ENCODE results near the gene FTO. TPM values are rescaled to one million over a fixed set of nuclear protein-coding genes. Genes with fewer than 3 reads are reported as not detected.

FTO gene
- polyA plus RNA-seq, 2 of the 4 experiments (the other 2 are of a cell fraction), result 48.7 to 101 TPM

DNA sequence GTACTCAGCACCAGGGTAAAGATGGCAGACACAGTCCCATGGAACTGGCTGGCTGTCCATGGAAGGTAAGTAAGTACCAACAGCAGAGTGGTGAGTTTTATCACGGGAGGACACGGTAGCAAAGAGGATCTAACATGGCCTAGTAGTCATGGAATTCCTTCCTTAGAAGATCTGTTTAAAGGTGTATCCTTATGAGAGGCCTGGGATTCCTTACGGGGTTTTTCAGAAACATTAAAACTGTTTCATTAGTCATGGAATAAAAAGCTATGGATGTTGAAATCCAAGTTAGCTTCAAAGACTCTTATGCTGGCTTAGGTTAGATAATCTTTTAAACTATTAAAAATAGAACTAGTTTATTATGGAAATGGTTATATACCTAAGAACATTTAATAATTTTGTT, 7.4 kb downstream of the FTO start:
- WGBS (ENCODE audit: missing lambda C conversion rate), result 92% methylated on average over 3 of the region's 3 CpGs
- CTCF ChIA-PET, result interaction anchor here (1.1 to 1.5 kb wide), 2 partner anchors 62 to 571 kb away, joined by 3 read pairs; no protein-coding TSS in a partner anchor
- POLR2A ChIA-PET, result no interaction called here
- no peak for TF ChIP-seq CBX2 (IDR thresholded peaks at IDR 0.05; ENCODE audit: borderline replicate concordance, low read depth)
- TF ChIP-seq ZSCAN20 (CRISPR knock-in tag; IDR thresholded peaks at IDR 0.05), result no peak
- TF ChIP-seq CEBPB (IDR thresholded peaks at IDR 0.05), result no peak
- no peak for TF ChIP-seq EHMT2 (IDR thresholded peaks at IDR 0.05; ENCODE audit: low read depth)
- no peak for TF ChIP-seq TP53 (CRISPR knock-in tag; IDR thresholded peaks at IDR 0.05)
- no peak for TF ChIP-seq ESRRA (IDR thresholded peaks at IDR 0.05; ENCODE audit: borderline replicate concordance, low read length)
- TF ChIP-seq MAZ (IDR thresholded peaks at IDR 0.05; ENCODE audit: borderline replicate concordance, low read depth, low read length), result no peak
- no peak for TF ChIP-seq KDM5A (IDR thresholded peaks at IDR 0.05)
- no peak for TF ChIP-seq HOXB13 (CRISPR knock-in tag; IDR thresholded peaks at IDR 0.05; ENCODE audit: low read depth)
- TF ChIP-seq, protein P1, sequence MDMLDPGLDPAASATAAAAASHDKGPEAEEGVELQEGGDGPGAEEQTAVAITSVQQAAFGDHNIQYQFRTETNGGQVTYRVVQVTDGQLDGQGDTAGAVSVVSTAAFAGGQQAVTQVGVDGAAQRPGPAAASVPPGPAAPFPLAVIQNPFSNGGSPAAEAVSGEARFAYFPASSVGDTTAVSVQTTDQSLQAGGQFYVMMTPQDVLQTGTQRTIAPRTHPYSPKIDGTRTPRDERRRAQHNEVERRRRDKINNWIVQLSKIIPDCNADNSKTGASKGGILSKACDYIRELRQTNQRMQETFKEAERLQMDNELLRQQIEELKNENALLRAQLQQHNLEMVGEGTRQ (IDR thresholded peaks at IDR 0.05), result no peak
- no peak for TF ChIP-seq JUNB (IDR thresholded peaks at IDR 0.05)
- TF ChIP-seq HEYL (CRISPR knock-in tag; IDR thresholded peaks at IDR 0.05), result no peak
- Histone ChIP-seq H3K4me1 (peaks cover 19% of the 10 kb centered on the region; the same call in 2 of the 3 replicates), H3K9me3 (no peaks in the 10 kb centered on the region), H3K27ac (no peak overlapping the region), H3K4me3 (no peak overlapping the region), H3K4me2 (no peak overlapping the region)
- DNase-seq (ENCODE audit: low read depth in 1 of 2, low spot score in 1 of 2) (no peak), ATAC-seq (no peak), FAIRE-seq (no peak)

DNA sequence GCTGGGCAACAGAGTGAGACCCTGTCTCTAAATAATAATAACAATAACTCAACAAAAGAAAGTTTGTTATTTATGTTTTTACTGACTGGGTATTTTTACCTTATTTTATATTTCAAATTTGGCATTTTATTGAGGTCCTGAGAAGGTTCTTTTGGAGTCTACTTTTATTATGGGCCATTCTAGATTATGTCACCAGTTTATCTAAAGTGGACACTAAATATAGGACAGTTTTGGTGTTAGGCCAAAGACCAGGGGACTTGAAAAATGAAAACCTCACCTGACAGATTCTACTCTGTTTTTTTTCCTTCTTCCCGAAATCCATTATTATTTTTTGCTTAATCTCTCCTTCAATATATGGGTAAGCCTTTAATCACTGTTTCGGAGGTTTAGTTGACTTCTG, 8.1 kb downstream of the FTO start:
- no peak for DNase-seq (ENCODE audit: low read depth in 1 of 2, low spot score in 1 of 2)
- 77% methylated on average over 2 of the region's 2 CpGs for WGBS (ENCODE audit: missing lambda C conversion rate)

DNA sequence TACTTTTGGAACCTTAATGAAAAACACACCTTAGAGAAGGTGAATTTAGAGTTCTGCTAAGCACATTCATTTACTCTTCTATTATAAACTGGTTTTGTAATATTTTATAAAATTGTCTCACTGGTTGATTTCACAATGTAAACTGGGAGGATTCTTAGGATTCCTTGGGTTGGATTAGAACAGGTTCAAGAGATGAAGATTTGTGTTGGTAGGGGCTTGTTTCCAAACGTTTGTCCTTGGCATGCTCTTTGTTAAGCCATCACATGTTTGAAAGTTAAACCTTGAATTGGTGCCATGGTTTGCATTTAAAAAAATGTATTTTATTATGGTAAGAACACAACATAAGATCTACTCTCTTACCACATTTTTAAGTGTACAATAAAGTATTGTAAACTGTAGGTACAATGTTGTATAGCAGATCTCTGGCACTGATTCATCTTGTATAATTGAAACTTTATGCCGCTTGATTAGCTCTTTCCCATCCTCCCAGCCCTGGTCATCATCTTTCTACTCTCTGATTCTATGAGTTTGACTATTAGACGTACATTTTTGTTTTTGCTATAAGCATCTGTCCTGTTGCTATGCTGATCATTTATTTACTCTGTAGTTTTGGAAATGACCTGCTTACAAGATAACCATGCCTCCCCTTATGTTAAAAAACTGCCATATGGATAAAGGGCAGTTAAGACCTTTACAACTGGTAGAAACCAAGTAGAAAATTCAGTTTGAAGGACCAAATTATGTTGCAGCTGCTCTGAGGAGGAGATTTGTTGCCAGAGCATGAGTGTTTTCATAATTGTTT, 9.6 kb downstream of the FTO start:
- 66% methylated on average over 3 of the region's 3 CpGs for WGBS (ENCODE audit: missing lambda C conversion rate)
- H3K4me3 ChIP-seq, result no peak overlapping the region
- FAIRE-seq (no peak), ATAC-seq (no peak), DNase-seq (ENCODE audit: low read depth in 1 of 2, low spot score in 1 of 2) (no peak)
- no peaks in the 10 kb centered on the region for H3K9me3 ChIP-seq
- ChIA-PET CTCF (interaction anchor here (1.8 kb wide), 1 partner anchor 30 kb away, joined by 4 read pairs; no protein-coding TSS in a partner anchor), POLR2A (no interaction called here)
- TF ChIP-seq, protein P2, sequence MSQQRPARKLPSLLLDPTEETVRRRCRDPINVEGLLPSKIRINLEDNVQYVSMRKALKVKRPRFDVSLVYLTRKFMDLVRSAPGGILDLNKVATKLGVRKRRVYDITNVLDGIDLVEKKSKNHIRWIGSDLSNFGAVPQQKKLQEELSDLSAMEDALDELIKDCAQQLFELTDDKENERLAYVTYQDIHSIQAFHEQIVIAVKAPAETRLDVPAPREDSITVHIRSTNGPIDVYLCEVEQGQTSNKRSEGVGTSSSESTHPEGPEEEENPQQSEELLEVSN (IDR thresholded peaks at IDR 0.05; ENCODE audit: borderline replicate concordance, low read depth), result no peak
- TF ChIP-seq TP53 (CRISPR knock-in tag; IDR thresholded peaks at IDR 0.05) (no peak), KDM5A (IDR thresholded peaks at IDR 0.05) (no peak), GATA3 (IDR thresholded peaks at IDR 0.05; ENCODE audit: borderline replicate concordance) (no peak), ZNF302 (CRISPR knock-in tag; IDR thresholded peaks at IDR 0.05) (no peak), NPAS2 (CRISPR knock-in tag; IDR thresholded peaks at IDR 0.05; ENCODE audit: borderline replicate concordance) (no peak), RAD21 (conservative IDR thresholded peaks at IDR 0.05 in 1 of 2, IDR thresholded peaks at IDR 0.05 in 1 of 2) (no peak), FOXS1 (CRISPR knock-in tag; IDR thresholded peaks at IDR 0.05) (no peak), SMC3 (IDR thresholded peaks at IDR 0.05) (no peak), ZC3H11A (IDR thresholded peaks at IDR 0.05) (no peak), CHD4 (IDR thresholded peaks at IDR 0.05; ENCODE audit: borderline replicate concordance) (no peak), CBX2 (IDR thresholded peaks at IDR 0.05; ENCODE audit: borderline replicate concordance, low read depth) (no peak)
- TF ChIP-seq, protein P3, sequence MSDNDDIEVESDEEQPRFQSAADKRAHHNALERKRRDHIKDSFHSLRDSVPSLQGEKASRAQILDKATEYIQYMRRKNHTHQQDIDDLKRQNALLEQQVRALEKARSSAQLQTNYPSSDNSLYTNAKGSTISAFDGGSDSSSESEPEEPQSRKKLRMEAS (IDR thresholded peaks at IDR 0.05), result no peak
- peaks cover 15% of the 10 kb centered on the region; the same call in 2 of the 3 replicates for H3K4me1 ChIP-seq
- H3K27ac ChIP-seq, result no peak overlapping the region
- no peak overlapping the region for H3K4me2 ChIP-seq

More for the DNA sequence above, 8.1 kb downstream of the FTO start:
- FAIRE-seq (no peak), ATAC-seq (no peak)
- peaks cover 19% of the 10 kb centered on the region; the same call in 2 of the 3 replicates for H3K4me1 ChIP-seq
- no peaks in the 10 kb centered on the region for H3K9me3 ChIP-seq
- no peak overlapping the region for H3K4me3 ChIP-seq
- TF ChIP-seq, protein P4, sequence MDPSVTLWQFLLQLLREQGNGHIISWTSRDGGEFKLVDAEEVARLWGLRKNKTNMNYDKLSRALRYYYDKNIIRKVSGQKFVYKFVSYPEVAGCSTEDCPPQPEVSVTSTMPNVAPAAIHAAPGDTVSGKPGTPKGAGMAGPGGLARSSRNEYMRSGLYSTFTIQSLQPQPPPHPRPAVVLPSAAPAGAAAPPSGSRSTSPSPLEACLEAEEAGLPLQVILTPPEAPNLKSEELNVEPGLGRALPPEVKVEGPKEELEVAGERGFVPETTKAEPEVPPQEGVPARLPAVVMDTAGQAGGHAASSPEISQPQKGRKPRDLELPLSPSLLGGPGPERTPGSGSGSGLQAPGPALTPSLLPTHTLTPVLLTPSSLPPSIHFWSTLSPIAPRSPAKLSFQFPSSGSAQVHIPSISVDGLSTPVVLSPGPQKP (IDR thresholded peaks at IDR 0.05; ENCODE audit: low read depth, low read length), result no peak
- no peak for TF ChIP-seq TFCP2L1 (CRISPR knock-in tag; IDR thresholded peaks at IDR 0.05)
- TF ChIP-seq, protein P5, sequence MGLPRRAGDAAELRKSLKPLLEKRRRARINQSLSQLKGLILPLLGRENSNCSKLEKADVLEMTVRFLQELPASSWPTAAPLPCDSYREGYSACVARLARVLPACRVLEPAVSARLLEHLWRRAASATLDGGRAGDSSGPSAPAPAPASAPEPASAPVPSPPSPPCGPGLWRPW (IDR thresholded peaks at IDR 0.05), result no peak
- CTCF ChIA-PET, result interaction anchor here (1.1 to 1.5 kb wide), 2 partner anchors 61 to 570 kb away, joined by 3 read pairs; no protein-coding TSS in a partner anchor
- no peak overlapping the region for H3K4me2 ChIP-seq
- no peak overlapping the region for H3K27ac ChIP-seq
- POLR2A ChIA-PET, result no interaction called here

Measured in A549 (cell line).